GM21360 (cell line): ENCODE measurements around the gene FRAS1.
"Not testable (repeated sequence)": the region's sequence is repeated elsewhere in the genome, so short reads cannot be mapped to it uniquely, and the experiment has no call there.

ENCODE experiments used
- ATAC-seq: cut with Tn5 transposase; IDR thresholded peaks from one replicate; pipeline ENCODE4 v1.9.1; 2021; ENCODE audit warnings: mild to moderate bottlenecking, moderate library complexity; ENCODE audit not compliant: unreplicated experiment

FRAS1 gene

GRCh38 chr4:78268597-78268996 is 211.5 kb downstream of the FRAS1 start:
- no peak for ATAC-seq

GRCh38 chr4:78275450-78275849 is 218.3 kb downstream of the FRAS1 start:
- not testable (repeated sequence) for ATAC-seq

GRCh38 chr4:78286281-78286680 is 229.2 kb downstream of the FRAS1 start:
- no peak for ATAC-seq

- ATAC-seq = no peak
Measured at GRCh38 chr4:78288327-78288726, 231.2 kb downstream of the FRAS1 start.

GRCh38 chr4:78291277-78291676 is 234.2 kb downstream of the FRAS1 start:
- no peak for ATAC-seq

GRCh38 chr4:78292341-78292740 is 235.2 kb downstream of the FRAS1 start:
- no peak for ATAC-seq

- no peak for ATAC-seq
Measured at GRCh38 chr4:78292856-78293255, 235.7 kb downstream of the FRAS1 start.

- ATAC-seq = no peak
Measured at GRCh38 chr4:78293348-78293747, 236.2 kb downstream of the FRAS1 start.

- ATAC-seq = no peak
Measured at GRCh38 chr4:78293821-78294301, 236.7 kb downstream of the FRAS1 start.

- no peak for ATAC-seq
Measured at GRCh38 chr4:78296261-78296660, 239.1 kb downstream of the FRAS1 start.

GRCh38 chr4:78297116-78297800 is 240.1 kb downstream of the FRAS1 start:
- ATAC-seq = peak; percentile 69

- ATAC-seq = no peak
Measured at GRCh38 chr4:78298618-78299017, 241.5 kb downstream of the FRAS1 start.

GRCh38 chr4:78299565-78299972 is 242.4 kb downstream of the FRAS1 start:
- ATAC-seq = no peak

GRCh38 chr4:78307263-78307662 is 250.1 kb downstream of the FRAS1 start:
- not testable (repeated sequence) for ATAC-seq

- no peak for ATAC-seq
Measured at GRCh38 chr4:78308517-78308916, 251.4 kb downstream of the FRAS1 start.

- ATAC-seq = no peak
Measured at GRCh38 chr4:78309352-78309751, 252.2 kb downstream of the FRAS1 start.

- ATAC-seq = no peak
Measured at GRCh38 chr4:78310007-78310739, 253.1 kb downstream of the FRAS1 start.

GRCh38 chr4:78310740-78311115 is 253.6 kb downstream of the FRAS1 start:
- ATAC-seq = no peak

- no peak for ATAC-seq
Measured at GRCh38 chr4:78311306-78311705, 254.2 kb downstream of the FRAS1 start.

GRCh38 chr4:78312989-78313753 is 256.0 kb downstream of the FRAS1 start:
- ATAC-seq = no peak

GRCh38 chr4:78313754-78314120 is 256.6 kb downstream of the FRAS1 start:
- peak; percentile 57 for ATAC-seq

- no peak for ATAC-seq
Measured at GRCh38 chr4:78318126-78318525, 261.0 kb downstream of the FRAS1 start.
